Thoracic aorta (tissue), 2 donors: Measurements from ENCODE around the gene ABCA10. TPM values are rescaled to one million over a fixed set of nuclear protein-coding genes. Genes with fewer than 3 reads are reported as not detected.

Experiments used
- ATAC-seq: fragments of 150-250 bp; one replicate; pipeline ENCODE4 v1.8.0; 2017; ENCODE audit warnings: low read depth; ENCODE audit not compliant: insufficient number of reproducible peaks, low FRiP score
- DNase-seq: peaks from one replicate; pipeline ENCODE4 v3.0.0-alpha.2; 2020; ENCODE audit warnings: low spot score
- H3K27ac ChIP-seq, 2 donors: fragments of 200-600 bp; sonication (generic); 1 replicate in 1 of 2; 2 replicates in 1 of 2; pipeline ENCODE4 v1.5.1; 2016; ENCODE audit warnings: mild to moderate bottlenecking in 2 of 2, moderate library complexity in 2 of 2
- H3K27me3 ChIP-seq: fragments of 200-600 bp; sonication (generic); replicated peaks from 2 replicates; pipeline ENCODE4 v1.6.0; 2016; ENCODE audit warnings: mild to moderate bottlenecking; ENCODE audit not compliant: insufficient read depth
- H3K36me3 ChIP-seq: fragments of 200-600 bp; sonication (generic); one replicate; pipeline ENCODE4 v1.5.1; 2016
- H3K4me1 ChIP-seq, 2 donors: fragments of 200-600 bp; sonication (generic); 1 replicate in 1 of 2; 2 replicates in 1 of 2; pipeline versions ENCODE4 v1.5.1 to v1.6.0; 2016; ENCODE audit warnings: low read depth in 2 of 2, mild to moderate bottlenecking in 1 of 2; ENCODE audit not compliant: control insufficient read depth in 1 of 2
- H3K4me3 ChIP-seq: fragments of 200-600 bp; sonication (generic); 2 replicates; pipeline ENCODE4 v1.5.1; 2016; ENCODE audit warnings: mild to moderate bottlenecking
- H3K9me3 ChIP-seq: fragments of 200-600 bp; sonication (generic); 2 replicates; pipeline ENCODE4 v1.5.1; 2016
- CTCF ChIP-seq: fragments of 200-600 bp; sonication (generic); IDR thresholded peaks from one replicate; pipeline ENCODE4 v1.5.1; 2019; ENCODE audit warnings: antibody characterized with exemption
- total RNA-seq, 2 donors: library from RNA; depleted of rRNA; stranded (reverse); fragments of >200 nt; gene quantifications; one replicate each; pipeline versions ENCODE4 v1.1.0 to v1.2.3, GENCODE V29; 2016

ABCA10 gene
- total RNA-seq, 2 donors from 2014 or later, result 3.2 to 4.5 TPM

- H3K9me3 ChIP-seq, result peaks cover 7% of the 10 kb centered on the region
- TF ChIP-seq CTCF, result no peak
Measured at GRCh38 chr17:69236464-69236863, 7.8 kb upstream of the ABCA10 start.

GRCh38 chr17:69235338-69236058 is 6.9 kb upstream of the ABCA10 start:
- H3K4me3 ChIP-seq, result no peak overlapping the region

More at GRCh38 chr17:69236464-69236863, 7.8 kb upstream of the ABCA10 start:
- Histone ChIP-seq H3K4me1 (no peaks in the 10 kb centered on the region), H3K27me3 (no peaks in the 10 kb centered on the region), H3K36me3 (no peaks in the 10 kb centered on the region), H3K27ac (no peak overlapping the region), H3K4me3 (no peak overlapping the region)
- DNase-seq (no peak), ATAC-seq (no peak)

GRCh38 chr17:69232650-69233049 is 4.0 kb upstream of the ABCA10 start:
- H3K9me3 ChIP-seq, result peaks cover 7% of the 10 kb centered on the region
- ATAC-seq (no peak), DNase-seq (no peak)
- no peaks in the 10 kb centered on the region for H3K27me3 ChIP-seq
- H3K4me1 ChIP-seq, result no peaks in the 10 kb centered on the region
- TF ChIP-seq CTCF, result no peak
- H3K27ac ChIP-seq, result no peak overlapping the region
- no peak overlapping the region for H3K4me3 ChIP-seq
- H3K36me3 ChIP-seq, result no peaks in the 10 kb centered on the region

More at GRCh38 chr17:69235338-69236058, 6.9 kb upstream of the ABCA10 start:
- no peaks in the 10 kb centered on the region for H3K27me3 ChIP-seq
- no peaks in the 10 kb centered on the region for H3K36me3 ChIP-seq
- H3K27ac ChIP-seq, result no peak overlapping the region
- peaks cover 7% of the 10 kb centered on the region for H3K9me3 ChIP-seq
- TF ChIP-seq CTCF, result peak; percentile 59
- no peaks in the 10 kb centered on the region for H3K4me1 ChIP-seq
- no peak for ATAC-seq
- peak; percentile 22 for DNase-seq

GRCh38 chr17:69231521-69231920 is 2.9 kb upstream of the ABCA10 start:
- no peak for ATAC-seq
- TF ChIP-seq CTCF, result no peak
- peaks cover 7% of the 10 kb centered on the region for H3K9me3 ChIP-seq

GRCh38 chr17:69230939-69231338 is 2.3 kb upstream of the ABCA10 start:
- H3K4me1 ChIP-seq, result no peaks in the 10 kb centered on the region
- peaks cover 7% of the 10 kb centered on the region for H3K9me3 ChIP-seq
- TF ChIP-seq CTCF, result no peak
- ATAC-seq, result no peak
- no peaks in the 10 kb centered on the region for H3K36me3 ChIP-seq
- no peaks in the 10 kb centered on the region for H3K27me3 ChIP-seq
- DNase-seq, result no peak
- no peak overlapping the region for H3K27ac ChIP-seq
- no peak overlapping the region for H3K4me3 ChIP-seq

More at GRCh38 chr17:69231521-69231920, 2.9 kb upstream of the ABCA10 start:
- Histone ChIP-seq H3K4me3 (no peak overlapping the region), H3K27ac (no peak overlapping the region), H3K4me1 (no peaks in the 10 kb centered on the region), H3K36me3 (no peaks in the 10 kb centered on the region), H3K27me3 (no peaks in the 10 kb centered on the region)
- no peak for DNase-seq
